Measurements from ENCODE around the gene ARHGEF19.

DNA sequence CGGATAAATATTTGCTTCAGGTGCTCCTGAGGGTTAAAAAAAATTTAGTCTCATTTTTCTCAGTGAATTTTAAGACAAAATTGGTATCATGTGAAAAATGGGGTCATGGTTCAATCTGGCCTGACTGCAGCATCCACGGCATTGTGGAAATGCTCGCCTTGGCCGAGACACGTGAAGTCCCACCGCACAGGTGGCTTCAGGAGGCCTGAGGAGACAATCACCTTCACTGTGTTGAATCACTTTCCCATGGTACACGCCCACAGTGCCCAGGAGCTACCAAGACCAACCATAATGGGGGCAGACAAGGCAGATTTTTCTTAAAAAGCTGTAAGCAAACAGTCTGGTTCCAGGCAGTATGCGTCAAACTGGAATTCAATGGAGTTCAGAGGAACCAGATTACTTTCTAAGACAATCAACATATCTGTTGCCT lies 35.6 kb upstream of the ARHGEF19 start:
- TF ChIP-seq GATA3 (IDR thresholded peaks at IDR 0.05; ENCODE audit: low read depth, low read length) (no peak), GATA2 (IDR thresholded peaks at IDR 0.05; ENCODE audit: low read depth, low read length) (no peak)

Measured in SH-SY5Y (cell line).